Left cardiac atrium (tissue), 4 donors: ENCODE data around the gene AATK. TPM values are rescaled to one million over a fixed set of nuclear protein-coding genes. Genes with fewer than 3 reads are reported as not detected.

Source experiments
- ATAC-seq, 2 donors: fragments of 200-7000 bp; cut with Tn5 transposase; one replicate each; pipeline ENCODE4 v1.9.1; 2020; ENCODE audit warnings: mild to moderate bottlenecking in 2 of 2, moderate library complexity in 2 of 2
- DNase-seq: peaks from one replicate; pipeline ENCODE4 v3.0.0-alpha.2; 2020
- intact Hi-C, 2 donors: fragments of 100-400 bp; cut with DNase I; formaldehyde crosslinking; loops; one replicate each; pipeline versions ENCODE4 v1.14.1 to v1.15.1; 2022 to 2023
- total RNA-seq, 2 donors: library from RNA; stranded (reverse); fragmentation: NEBNext Ultra II Directional; extraction: Animal tissue kit (Norgen Biotek cat#: 25700); gene quantifications; one replicate each; pipeline ENCODE4 v1.2.1, GENCODE V29; 2021
- donor health status: DM: no; HTN: yes; CAD: no.
- donor health status: DM: no; HTN: yes; CAD: no; lungs with severe emphysema.
- donor health status: DM: yes; HTN: yes; CAD: no.
- donor health status: Dilated cardiomyopathy.

AATK gene
- total RNA-seq, 2 donors from 2014 or later, result 8.3 to 12.7 TPM

DNA sequence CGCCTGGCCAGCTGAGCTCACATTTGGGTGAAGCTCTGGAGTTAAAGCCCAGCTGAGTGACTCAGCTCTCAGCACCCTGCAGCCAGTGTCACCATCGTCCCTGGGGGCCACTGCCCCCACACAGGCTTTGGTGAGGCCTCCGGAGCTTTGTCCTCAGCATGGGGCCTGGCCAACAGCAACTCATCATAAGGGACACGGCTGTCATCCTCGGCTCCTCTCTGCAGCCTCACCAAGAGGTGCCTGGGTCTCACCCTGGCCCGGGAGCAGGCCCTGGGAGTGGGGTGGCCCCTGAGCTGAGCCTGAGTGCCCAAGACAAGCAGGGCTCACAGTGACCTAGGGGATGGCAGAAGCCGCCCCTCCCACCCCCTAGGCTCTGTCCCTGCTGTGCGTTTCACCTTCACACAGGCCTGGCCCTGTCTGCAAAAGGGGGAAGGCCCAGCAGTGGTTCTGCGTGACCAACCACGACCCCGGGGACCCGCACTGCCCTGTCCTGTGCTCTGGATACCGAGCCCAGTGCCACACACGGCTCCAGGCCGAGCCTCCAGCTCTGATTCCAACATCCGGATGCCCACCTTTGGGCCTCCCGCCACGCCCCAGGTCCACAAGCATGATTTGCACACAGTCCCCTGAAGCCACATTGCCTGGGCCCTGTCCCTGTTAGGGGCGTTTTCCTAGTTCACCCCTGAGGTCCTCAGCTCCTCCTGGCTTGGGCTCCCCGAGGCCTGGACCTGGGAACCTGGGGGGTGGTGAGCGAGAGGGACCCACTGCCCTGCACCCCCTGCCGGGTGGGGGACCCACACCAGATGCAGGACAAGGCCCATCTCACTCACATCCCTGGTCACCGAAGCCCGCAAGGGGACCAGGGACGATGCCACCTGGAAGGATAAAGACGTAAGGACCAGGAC is 21.8 kb upstream of the AATK start:
- intact Hi-C loops, result no loop called here
- no peak for ATAC-seq
- DNase-seq, result no peak

DNA sequence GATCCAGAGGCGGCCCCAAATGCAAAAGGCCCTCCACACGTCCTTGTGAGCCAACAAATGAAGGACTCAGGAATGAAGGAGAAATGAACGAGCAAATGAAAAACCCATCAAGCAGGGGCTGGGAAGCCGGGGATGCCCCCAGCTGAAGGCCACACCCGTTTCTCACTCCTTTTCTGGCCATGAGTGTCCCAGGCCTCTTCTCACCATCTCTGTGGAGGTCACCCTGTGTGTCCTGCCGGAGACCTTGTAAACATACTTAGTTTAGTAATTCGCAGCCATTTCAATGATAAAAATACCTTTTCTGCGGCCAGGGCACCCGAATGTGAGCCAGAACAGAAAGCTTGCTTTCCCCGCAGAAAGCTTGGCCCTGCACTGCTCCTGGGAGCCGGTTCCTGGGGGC is 21.1 kb upstream of the AATK start:
- DNase-seq (no peak), ATAC-seq (no peak)
- intact Hi-C loops, result no loop called here

DNA sequence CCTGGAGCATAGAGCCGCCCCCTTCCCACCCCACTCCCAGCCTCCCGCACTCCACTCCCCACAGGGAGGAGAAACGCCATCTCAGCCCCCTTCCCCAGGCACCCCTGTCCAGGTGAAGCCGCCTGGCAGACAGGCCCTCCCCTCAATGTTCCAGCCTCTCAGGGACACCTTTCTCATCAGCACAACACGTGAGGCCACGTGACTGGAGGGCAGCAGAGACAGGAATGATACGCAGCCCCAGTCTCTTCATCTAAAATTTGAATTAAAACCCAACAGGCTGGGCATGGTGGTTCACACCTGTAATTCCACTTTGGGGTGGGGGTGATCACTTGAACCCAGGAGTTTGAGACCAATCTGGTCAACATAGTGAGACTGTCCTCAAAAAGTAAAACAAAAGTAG is 20.2 kb upstream of the AATK start:
- intact Hi-C loops, result no loop called here
- DNase-seq, result no peak
- no peak for ATAC-seq

DNA sequence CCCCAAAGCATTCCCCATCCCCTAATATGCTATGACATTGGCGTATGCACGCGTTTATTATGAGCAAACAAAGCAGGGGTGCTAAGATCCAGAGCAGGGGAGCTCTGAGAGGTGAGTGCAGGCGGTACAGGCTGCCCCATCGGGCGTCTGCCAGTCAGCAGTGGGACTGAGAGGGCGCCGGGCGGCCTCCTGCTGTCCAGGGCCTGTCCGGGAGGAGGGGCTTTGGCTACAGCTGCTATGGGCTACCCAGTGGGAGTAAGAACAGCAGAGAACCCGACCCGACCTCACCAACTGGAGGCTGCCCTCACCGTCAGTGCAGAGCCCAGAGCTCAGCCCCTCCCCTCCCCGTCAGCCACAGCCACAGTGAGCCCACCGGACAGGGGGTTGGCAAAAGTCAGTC is 18.5 kb upstream of the AATK start:
- intact Hi-C loops, result no loop called here
- DNase-seq (no peak), ATAC-seq (no peak)

DNA sequence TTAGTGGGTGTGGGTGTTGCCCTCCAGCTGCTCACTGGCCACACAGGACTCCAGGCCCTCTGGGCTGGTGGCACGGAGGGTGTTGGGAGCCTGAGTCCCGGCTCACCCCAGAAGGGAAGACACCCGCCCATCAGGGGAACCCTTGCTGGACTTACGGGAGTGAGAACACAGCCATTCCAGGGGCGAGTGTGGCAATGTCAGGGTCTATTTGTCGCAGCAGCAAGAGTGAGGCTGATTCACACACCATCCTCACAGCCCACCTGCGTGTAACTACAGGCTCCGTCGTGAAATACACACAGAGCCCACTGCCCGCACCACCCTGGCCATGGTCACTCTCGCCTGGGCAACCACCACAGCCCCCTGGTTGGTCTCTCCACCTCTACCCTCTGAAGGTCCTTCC is 17.8 kb upstream of the AATK start:
- no peak for DNase-seq

DNA sequence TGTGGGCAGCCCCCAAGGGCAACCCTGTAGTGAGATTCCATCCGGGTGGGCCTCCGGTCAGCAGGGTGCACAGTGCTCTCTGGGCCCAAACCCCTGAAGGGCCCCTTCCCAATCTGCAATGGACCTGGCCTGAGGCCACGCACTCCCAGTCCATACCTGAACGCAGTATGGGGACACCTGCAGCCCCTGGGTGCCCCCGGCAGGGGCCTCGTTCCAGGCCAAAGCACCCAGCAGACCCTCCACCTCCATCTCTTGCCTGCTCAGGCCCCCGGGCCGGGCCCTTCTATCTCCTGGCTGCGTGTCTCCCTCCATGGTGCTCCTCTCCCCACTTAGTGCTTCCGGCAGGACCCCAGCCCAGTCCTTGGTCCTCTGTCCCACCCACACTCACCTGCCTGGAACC is 17.3 kb upstream of the AATK start:
- DNase-seq, result no peak
- intact Hi-C loops, result no loop called here
- no peak for ATAC-seq

More for the DNA sequence above, 17.8 kb upstream of the AATK start:
- ATAC-seq, result no peak
- intact Hi-C loops, result no loop called here

DNA sequence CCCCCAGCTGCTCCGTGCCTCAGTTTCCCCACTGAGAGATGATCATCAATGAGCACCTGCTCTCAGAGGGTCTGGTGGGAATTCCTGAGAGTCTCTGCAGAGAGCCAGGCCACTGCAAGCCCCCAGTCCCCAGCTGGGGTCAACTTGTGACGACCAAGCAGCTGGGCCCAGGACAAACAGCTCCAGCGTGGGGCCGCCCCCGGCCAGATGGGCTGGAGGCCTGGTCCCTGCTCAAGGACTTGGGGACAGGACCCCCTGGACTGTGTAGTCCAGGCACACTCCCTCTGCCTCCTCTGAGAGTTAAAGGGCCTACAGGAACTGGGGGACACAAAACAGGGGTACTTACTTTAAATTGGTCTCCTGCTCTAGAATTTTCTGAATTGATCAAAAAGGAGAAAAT is 16.6 kb upstream of the AATK start:
- DNase-seq, result no peak
- no peak for ATAC-seq
- intact Hi-C loops, result no loop called here

DNA sequence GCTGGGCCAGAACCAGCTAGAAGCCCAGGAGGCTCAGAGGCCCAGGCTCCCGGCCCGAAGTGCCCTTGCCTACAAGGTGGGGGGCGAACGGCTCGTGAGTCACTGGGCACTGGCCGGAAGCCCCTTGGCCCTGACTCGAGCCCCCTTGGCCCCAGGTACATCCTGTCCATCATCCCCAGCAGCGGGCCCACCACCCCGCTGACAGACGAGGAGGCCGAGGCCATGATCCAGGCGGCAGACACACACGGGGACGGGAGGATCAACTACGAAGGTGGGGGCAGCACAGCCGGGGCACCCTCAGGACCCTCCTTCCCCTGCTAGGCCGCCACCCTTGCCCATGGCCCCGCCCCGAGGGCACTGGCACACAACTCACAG is 15.8 kb upstream of the AATK start:
- ATAC-seq (no peak), DNase-seq (no peak)
- intact Hi-C loops, result no loop called here

DNA sequence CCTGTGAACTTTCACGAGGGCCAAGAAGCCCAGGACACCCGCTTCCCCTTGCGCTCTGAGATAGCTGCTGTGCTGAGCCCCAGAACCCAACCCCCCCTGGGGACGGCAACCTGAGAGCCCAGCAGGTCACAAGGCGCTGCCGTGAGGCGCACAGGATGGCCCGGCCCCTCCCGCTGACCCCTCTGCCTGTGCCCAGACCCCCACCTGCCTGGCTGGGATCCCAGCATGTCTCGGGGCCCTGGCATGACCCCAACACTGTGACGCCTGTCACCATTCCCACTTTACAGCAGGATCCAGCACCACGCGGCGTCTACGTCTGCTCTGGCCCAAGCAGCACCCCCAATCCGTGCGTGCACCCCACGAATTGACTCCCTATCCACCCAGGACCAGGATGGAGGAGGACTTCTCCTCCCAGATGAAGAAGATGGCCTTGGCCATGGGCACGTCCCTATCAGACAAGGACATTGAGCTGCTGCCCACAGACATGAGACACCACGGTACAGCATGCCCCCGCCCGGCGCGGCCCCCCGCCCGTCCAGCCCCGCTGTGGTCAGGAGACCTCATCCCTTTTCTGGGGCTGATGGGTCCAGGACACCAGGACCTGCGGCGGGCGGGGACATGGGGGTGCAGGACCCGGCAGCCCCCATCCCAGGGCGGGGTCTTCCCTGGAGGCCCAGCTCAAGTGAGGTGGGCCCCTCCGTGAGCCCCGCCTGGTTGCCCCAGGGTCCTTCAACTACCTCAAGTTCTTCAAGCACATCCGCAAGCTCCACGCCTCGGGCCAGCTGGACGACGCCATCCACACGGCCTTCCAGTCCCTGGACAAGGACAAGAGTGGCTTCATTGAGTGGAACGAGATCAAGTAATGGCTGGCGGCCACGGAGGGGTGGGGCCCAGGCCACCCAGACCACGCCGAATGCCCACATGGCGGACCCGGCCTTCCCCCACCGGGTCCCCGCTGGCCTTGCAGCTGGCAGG is 15.1 kb upstream of the AATK start:
- intact Hi-C loops, result no loop called here
- DNase-seq, result no peak
- no peak for ATAC-seq

DNA sequence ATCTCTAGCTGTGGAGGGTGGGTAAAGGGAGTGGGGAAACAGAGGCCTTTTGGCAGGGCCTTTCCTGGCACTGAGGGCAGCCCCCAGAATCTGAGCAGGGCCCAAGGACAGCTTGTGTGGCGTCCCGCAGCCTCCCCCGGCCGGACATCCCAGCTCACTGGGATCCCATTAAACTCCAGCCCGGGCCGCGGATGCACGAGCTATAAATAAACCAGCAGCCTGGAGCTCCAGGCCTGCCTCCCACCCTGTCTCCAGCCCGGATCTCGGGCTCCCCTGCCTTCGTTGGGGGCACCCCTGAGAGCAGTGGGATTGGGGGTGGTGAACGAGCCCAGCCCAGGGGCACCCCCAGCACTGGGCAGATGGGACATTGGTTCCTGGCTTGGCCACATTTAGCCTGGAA is 13.8 kb upstream of the AATK start:
- DNase-seq (no peak), ATAC-seq (no peak)
- intact Hi-C loops, result no loop called here

DNA sequence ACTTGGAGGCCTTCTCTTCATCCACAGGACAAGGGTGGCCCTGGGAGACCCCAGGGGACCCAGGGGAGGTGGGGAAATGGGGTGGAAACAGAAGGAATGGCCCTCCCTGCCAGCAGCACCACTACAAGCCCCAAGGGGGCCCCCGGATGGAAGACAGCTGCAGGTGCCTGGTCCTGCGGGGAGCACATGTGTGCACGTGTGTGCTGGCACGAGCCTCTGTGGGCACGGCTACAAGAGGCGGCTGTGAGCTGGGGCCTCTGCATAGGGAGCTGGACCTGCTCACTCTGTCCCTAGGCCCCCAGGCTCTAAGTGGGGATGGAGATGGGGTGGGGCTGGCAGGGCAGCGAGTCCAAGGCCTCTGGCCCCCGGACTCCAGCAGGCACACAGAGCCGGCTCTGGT is 13.2 kb upstream of the AATK start:
- ATAC-seq, result no peak
- intact Hi-C loops, result no loop called here
- DNase-seq, result no peak

DNA sequence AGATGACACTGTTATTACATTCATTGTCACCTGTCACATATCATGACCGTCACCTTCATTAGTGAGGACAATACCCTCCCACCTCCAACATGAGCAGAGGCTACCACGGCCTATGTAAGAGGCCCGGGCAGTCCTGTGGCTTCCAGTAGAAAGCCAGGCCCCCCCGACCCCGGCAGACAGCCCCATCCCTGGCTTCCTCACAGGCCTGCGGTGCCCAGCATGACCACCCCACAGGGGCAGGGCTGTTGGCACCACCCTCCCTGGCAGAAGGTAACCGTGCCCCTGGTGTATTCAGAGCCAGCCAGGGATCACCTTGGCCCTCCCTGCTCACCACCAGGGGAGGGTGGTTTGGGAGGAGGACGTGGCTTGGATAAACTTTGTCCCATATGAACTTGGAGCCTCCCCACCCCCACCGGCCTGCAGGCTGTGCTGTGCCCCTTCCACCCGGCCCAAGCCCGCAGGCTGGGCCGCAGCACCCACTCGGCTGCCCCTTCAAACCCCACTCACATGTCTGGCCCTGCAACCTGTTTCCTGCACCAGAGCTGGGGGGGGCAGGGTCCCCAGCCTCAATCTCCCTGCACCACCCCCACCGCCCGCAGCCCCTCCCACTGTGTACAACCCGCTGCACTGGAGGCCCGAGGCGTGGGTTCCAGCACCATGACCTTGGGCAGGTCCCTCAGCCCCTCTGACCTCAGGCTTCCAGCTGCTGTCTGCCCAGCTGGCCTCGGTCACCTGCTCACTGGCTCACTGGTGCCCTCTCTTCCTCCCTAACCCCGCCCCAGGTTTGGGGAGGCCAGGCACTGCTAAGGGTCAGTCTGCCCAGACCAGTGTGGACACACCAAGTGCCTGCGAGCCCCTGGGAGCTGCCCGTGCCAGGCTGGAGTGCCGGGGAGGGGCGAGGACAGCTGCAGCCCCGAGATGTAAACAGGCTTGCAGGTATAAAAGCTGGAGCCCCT is 12.4 kb upstream of the AATK start:
- intact Hi-C loops, result no loop called here
- no peak for ATAC-seq
- no peak for DNase-seq

DNA sequence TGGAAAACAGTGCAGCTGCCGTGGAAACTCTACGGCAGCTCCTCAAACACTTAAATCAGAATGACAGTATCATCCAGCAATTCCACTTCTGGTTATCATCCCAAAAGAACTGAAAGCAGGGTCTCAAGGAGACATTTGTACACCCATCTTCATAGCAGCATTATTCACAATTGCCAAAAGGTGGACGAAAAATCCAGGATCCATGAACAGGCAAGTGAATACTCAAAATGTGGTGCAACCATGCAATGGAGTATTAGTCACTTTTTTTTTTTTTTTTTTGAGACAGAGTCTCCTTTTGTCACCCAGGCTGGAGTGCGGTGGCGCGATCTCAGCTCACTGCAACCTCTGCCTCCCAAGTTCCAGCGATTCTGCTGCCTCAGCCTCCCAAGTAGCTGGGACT is 10.6 kb upstream of the AATK start:
- intact Hi-C loops, result no loop called here

DNA sequence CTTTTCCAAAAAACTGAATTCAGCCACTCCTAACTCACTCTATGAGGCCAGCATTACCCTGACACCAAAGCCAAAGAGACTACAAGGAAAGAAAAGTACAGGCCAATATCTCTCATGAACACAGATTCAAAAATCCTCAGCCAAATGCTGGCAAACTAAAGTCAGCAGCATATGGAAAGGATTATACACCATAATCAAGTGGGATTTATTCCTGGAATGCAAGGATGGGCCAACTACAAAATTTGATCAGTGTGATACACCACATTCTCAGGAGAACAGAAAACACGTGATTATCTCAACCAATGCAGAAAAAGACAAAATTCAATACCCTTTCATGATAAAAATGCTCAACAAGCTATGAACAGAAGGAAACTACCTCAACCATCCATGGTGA is 7.7 kb upstream of the AATK start:
- no peak for DNase-seq
- no peak for ATAC-seq
- intact Hi-C loops, result no loop called here

More for the DNA sequence above, 10.6 kb upstream of the AATK start:
- DNase-seq (no peak), ATAC-seq (no peak)

DNA sequence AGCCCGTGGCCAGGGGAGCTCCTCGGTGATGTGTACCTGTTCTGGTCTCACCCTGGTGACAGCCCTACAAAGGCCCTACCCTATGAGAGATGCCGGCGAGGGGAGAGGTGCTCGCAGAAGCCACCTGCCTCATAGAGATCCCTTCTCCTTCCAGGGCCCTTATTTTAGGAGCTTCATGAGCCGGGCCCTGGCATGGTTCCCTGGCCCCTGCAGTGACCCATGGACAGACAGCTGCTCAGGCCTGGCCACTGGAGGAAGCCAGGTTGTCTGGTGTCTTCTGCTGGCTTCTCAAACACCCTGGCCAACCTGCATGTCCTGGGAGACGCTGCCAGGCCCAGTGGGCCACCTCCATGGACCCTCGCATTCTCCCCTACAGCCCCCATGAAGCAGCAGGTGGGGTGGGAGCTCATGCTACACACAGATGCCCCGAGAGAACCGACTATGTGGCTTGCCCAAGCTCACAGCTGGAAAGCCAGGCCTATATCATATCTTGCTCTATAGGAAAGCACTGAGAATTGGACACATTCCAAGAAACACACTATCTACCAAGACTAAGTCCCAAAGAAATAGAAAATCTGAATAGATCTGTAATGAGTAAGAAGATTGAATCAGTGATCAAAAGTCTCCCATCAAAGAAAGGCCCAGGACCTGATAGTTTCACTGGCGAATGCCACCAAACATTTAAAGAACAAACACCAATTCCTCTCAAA is 7.2 kb upstream of the AATK start:
- intact Hi-C loops, result no loop called here
- DNase-seq (no peak), ATAC-seq (no peak)

DNA sequence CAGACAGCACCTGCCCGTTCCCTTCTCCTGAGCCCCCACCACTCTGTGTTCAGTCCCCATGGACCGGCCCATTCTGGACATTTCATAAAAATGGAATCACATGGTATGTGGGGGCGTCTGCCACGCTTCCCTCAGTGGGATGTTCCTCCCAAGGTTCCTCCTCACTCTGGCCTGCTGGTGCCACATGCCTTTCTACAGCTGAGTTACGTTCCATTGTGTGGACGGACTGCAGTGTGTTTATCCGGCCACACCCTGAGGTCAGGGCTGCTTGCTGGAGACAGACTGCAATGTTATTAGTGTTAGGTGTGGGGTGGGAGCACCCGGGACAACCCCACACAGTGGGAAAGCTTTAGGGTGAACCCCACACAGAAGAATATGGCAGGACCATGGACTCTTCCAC is 5.9 kb upstream of the AATK start:
- intact Hi-C loops, result no loop called here
- ATAC-seq (peak in 1 of 2 donors; percentile 17), DNase-seq (no peak)

DNA sequence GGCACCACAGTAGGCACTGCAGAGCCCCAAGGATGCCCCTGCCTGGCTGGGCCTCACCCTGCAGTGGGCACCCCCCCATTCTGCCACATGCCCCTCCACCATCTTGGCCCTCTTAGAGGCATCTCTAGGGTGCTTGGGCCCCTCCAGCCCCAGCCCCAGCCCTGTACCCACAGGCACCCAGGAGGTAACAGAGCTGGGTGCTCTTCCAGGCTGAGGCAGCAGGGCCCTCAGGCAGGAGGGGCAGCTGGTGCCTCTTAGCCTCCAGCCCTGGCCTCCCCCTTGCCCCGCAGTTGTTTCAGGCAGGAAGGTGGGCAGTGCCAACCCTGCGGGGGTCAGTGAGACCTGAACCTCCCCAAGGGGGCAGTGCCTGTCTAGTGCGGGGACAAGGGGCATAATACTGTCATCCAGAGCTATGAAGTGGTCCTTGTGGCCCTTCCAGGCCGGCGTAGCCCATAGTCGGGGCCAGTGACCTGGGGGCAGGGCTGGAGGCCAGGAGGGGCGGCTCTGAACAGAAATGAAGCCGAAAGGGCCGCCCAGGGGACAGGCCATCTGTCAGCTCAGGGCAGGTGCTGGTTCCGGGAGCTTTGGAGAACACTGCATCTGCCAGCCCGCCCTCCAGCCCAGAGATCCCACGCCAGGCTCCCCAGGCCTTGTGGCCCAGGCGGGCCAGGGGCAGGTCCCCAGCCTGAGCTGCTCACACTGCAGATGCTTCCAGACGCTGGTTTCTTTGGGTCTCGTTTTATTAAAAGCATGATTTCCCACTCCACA is 4.9 kb upstream of the AATK start:
- ATAC-seq (no peak), DNase-seq (no peak)
- intact Hi-C loops, result no loop called here

DNA sequence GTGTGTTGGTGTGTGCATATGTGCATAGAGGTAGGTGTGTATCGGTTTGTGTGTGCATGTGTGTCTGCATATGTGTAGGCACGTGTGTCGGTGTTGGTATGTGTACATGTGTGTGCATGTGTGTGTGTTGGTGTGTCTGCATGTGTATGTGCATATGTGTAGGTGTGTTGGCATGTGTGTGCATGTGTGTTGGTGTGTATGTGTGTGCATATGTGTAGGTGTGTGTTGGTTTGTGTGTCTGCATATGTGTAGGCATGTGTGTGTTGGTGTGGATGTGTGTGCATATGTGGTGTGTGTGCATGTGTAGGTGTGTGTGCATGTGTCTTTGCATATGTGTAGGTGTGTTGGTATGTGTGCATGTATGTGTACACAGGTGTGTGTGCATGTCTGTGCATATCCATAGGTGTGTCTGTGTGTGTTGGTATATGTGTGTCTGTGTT is 3.9 kb upstream of the AATK start:
- intact Hi-C loops, result no loop called here
- DNase-seq, result no peak
- no peak for ATAC-seq
